HL-60 (cell line): ENCODE measurements around the gene CA6.
"Not testable (repeated sequence)": the region's sequence is repeated elsewhere in the genome, so short reads cannot be mapped to it uniquely, and the experiment has no call there.

Source experiments
- DNase-seq, 2 experiments: peaks; one replicate each; pipeline ENCODE4 v3.0.0-alpha.2; 2010 to 2020; ENCODE audit warnings: low read depth in 1 of 2, low spot score in 1 of 2
- H3K27ac ChIP-seq: fragments of 250-450 bp; sonication (Bioruptor Pico); replicated peaks from 2 replicates; pipeline ENCODE4 v1.5.1; 2020; ENCODE audit warnings: mild to moderate bottlenecking, moderate library complexity
- H3K27me3 ChIP-seq: fragments of 250-450 bp; sonication (Bioruptor Pico); 2 replicates; pipeline ENCODE4 v1.5.1; 2021; ENCODE audit warnings: mild to moderate bottlenecking, moderate library complexity; ENCODE audit not compliant: insufficient read depth, poor library complexity, severe bottlenecking
- H3K4me3 ChIP-seq: replicated peaks from 2 replicates; pipeline ENCODE4 v1.5.1; 2011; ENCODE audit warnings: mild to moderate bottlenecking, control low read depth, low read length; ENCODE audit not compliant: insufficient read depth
- CTCF ChIP-seq: IDR thresholded peaks from one replicate; pipeline ENCODE4 v1.5.1; 2011; ENCODE audit warnings: low read length, control low read depth, inconsistent platforms; ENCODE audit not compliant: insufficient read depth
- GABPA ChIP-seq: IDR thresholded peaks from 2 replicates; pipeline ENCODE4 v1.6.1; 2012; ENCODE audit warnings: low read depth
- POLR2AphosphoS5 ChIP-seq: IDR thresholded peaks from 2 replicates; pipeline ENCODE4 v1.6.1; 2012; ENCODE audit warnings: low read depth
- REST ChIP-seq: IDR thresholded peaks from 2 replicates; pipeline ENCODE4 v1.6.1; 2012; ENCODE audit warnings: low read depth; ENCODE audit not compliant: insufficient replicate concordance
- SPI1 ChIP-seq: IDR thresholded peaks from 2 replicates; pipeline ENCODE4 v1.6.1; 2012; ENCODE audit warnings: low read depth, mild to moderate bottlenecking, borderline replicate concordance

The CA6 gene

GRCh38 chr1:8914466-8914865 is 31.2 kb upstream of the CA6 start:
- no peak overlapping the region for H3K4me3 ChIP-seq
- DNase-seq, result no peak
- H3K27ac ChIP-seq, result no peak overlapping the region
- TF ChIP-seq CTCF (no peak), SPI1 (no peak), GABPA (no peak), POLR2AphosphoS5 (no peak), REST (no peak)
- H3K27me3 ChIP-seq, result no peaks in the 10 kb centered on the region

- Histone ChIP-seq H3K4me3 (no peak overlapping the region), H3K27ac (no peak overlapping the region), H3K27me3 (no peaks in the 10 kb centered on the region)
- no peak for DNase-seq
- TF ChIP-seq CTCF (no peak), GABPA (no peak), POLR2AphosphoS5 (no peak), REST (no peak), SPI1 (no peak)
These were observed 30.2 kb upstream of the CA6 start for GRCh38 chr1:8915446-8915845.

- not testable (repeated sequence) for DNase-seq, H3K4me3 ChIP-seq, H3K27ac ChIP-seq, H3K27me3 ChIP-seq
These were observed 28.1 kb upstream of the CA6 start for GRCh38 chr1:8917536-8917935.

GRCh38 chr1:8922962-8923361 is 22.7 kb upstream of the CA6 start:
- DNase-seq, result no peak
- Histone ChIP-seq H3K27me3 (no peaks in the 10 kb centered on the region), H3K4me3 (no peak overlapping the region), H3K27ac (no peak overlapping the region)
- TF ChIP-seq POLR2AphosphoS5, result no peak
- no peak for TF ChIP-seq GABPA
- TF ChIP-seq CTCF, result no peak
- TF ChIP-seq REST, result no peak
- no peak for TF ChIP-seq SPI1
